Endothelial cell of umbilical vein (primary cell): ENCODE measurements around the gene XPO6. TPM values are rescaled to one million over a fixed set of nuclear protein-coding genes. Genes with fewer than 3 reads are reported as not detected.

Source experiments
- BruUV-seq: library from RNA; stranded (reverse); fragments of 400-500 nt; replicated peaks from 2 replicates; lab custom pipeline; 2021; lab: Mats Ljungman, UMichigan
- CTCF ChIA-PET: fragments of 300-600, 350-600 bp; sonication (Branson Sonifier 250); formaldehyde crosslinking; loops from one replicate; lab custom pipeline; 2021; ENCODE audit warnings: antibody characterized with exemption, inconsistent platforms; lab: Charles Lee
- POLR2A ChIA-PET: fragments of 300-600, 350-600 bp; sonication (Branson Sonifier 250); formaldehyde crosslinking; loops from one replicate; lab custom pipeline; 2021; ENCODE audit warnings: antibody characterized with exemption, inconsistent platforms; lab: Charles Lee
- DNase-seq: peaks from one replicate; pipeline ENCODE4 v3.0.0-alpha.2; 2011; ENCODE audit warnings: low read depth, low spot score
- FAIRE-seq: peaks from 2 replicates; lab custom pipeline; 2011; peaks lifted over from hg19 to GRCh38; lab: Jason Lieb, UNC
- H2AFZ ChIP-seq: 2 replicates; pipeline ENCODE4 v1.6.0; 2012; ENCODE audit warnings: low read depth, low read length, control low read depth, inconsistent platforms
- H3K27ac ChIP-seq: 2 replicates; pipeline ENCODE4 v1.5.1; 2011; ENCODE audit warnings: low read depth, mild to moderate bottlenecking, control low read depth, low read length, moderate library complexity; ENCODE audit not compliant: insufficient read depth
- H3K27me3 ChIP-seq, 2 experiments: 2 replicates each; pipeline versions ENCODE4 v1.6.0 to v1.6.1; 2011; ENCODE audit warnings: low read length in 2 of 2, mixed read lengths in 1 of 2; ENCODE audit not compliant: control insufficient read depth in 2 of 2, insufficient read depth in 2 of 2
- H3K36me3 ChIP-seq, 2 experiments: 2 replicates in 1 of 2; 3 replicates in 1 of 2; pipeline ENCODE4 v1.5.1; 2011; ENCODE audit warnings: low read length in 2 of 2, mild to moderate bottlenecking in 1 of 2, moderate library complexity in 1 of 2; ENCODE audit not compliant: control insufficient read depth in 2 of 2, insufficient read depth in 2 of 2; ENCODE audit errors: extremely low read depth in 1 of 2
- H3K4me1 ChIP-seq: 3 replicates; pipeline ENCODE4 v1.5.1; 2011; ENCODE audit warnings: mild to moderate bottlenecking, low read length; ENCODE audit not compliant: control insufficient read depth, insufficient read depth; ENCODE audit errors: extremely low read depth
- H3K4me2 ChIP-seq: 2 replicates; pipeline ENCODE4 v1.6.1; 2011; ENCODE audit warnings: low read length, control low read depth, mixed read lengths; ENCODE audit not compliant: insufficient read depth
- H3K4me3 ChIP-seq, 3 experiments: fragments of 200-600 bp in 1 of 3; sonication (generic), shearing (Covaris generic) in 1 of 3; replicated peaks in 1 of 3; 2 replicates each; pipeline ENCODE4 v1.5.1; 2011 to 2016; ENCODE audit warnings: control low read depth in 3 of 3, low read length in 3 of 3, mild to moderate bottlenecking in 2 of 3, inconsistent platforms in 1 of 3, low read depth in 1 of 3, moderate library complexity in 1 of 3; ENCODE audit not compliant: insufficient read depth in 1 of 3
- H3K79me2 ChIP-seq: 2 replicates; pipeline ENCODE4 v1.6.0; 2012; ENCODE audit warnings: low read length, inconsistent platforms; ENCODE audit not compliant: control insufficient read depth, insufficient read depth
- H3K9ac ChIP-seq: replicated peaks from 2 replicates; pipeline ENCODE3; 2011; ENCODE audit warnings: low read length, control low read depth; ENCODE audit not compliant: insufficient read depth; ENCODE audit errors: extremely low read depth
- H3K9me1 ChIP-seq: replicated peaks from 3 replicates; pipeline ENCODE4 v1.6.0; 2011; ENCODE audit warnings: mild to moderate bottlenecking, low read length; ENCODE audit not compliant: control insufficient read depth, insufficient read depth; ENCODE audit errors: extremely low read depth
- H3K9me3 ChIP-seq: replicated peaks from 2 replicates; pipeline ENCODE4 v1.5.1; 2012; ENCODE audit warnings: low read length, inconsistent platforms; ENCODE audit not compliant: control insufficient read depth, insufficient read depth
- H4K20me1 ChIP-seq: replicated peaks from 2 replicates; pipeline ENCODE3; 2011; ENCODE audit warnings: mild to moderate bottlenecking, low read length; ENCODE audit not compliant: control insufficient read depth, insufficient read depth; ENCODE audit errors: extremely low read depth
- CTCF ChIP-seq, 2 donors: IDR thresholded peaks; 1 replicate in 1 of 2; 2 replicates in 1 of 2; pipeline ENCODE4 v1.5.1; 2011; ENCODE audit warnings: low read length in 2 of 2, mild to moderate bottlenecking in 2 of 2, moderate library complexity in 2 of 2, control low read depth in 1 of 2, inconsistent platforms in 1 of 2, low read depth in 1 of 2; ENCODE audit not compliant: insufficient read depth in 1 of 2; ENCODE audit errors: extremely low read depth in 1 of 2
- EZH2 ChIP-seq: IDR thresholded peaks from 2 replicates; pipeline ENCODE4 v1.6.1; 2012; ENCODE audit warnings: borderline replicate concordance, low read depth, mild to moderate bottlenecking, moderate library complexity, low read length, inconsistent platforms; ENCODE audit not compliant: severe bottlenecking
- FOS ChIP-seq: IDR thresholded peaks from 2 replicates; pipeline ENCODE4 v1.6.1; 2011; ENCODE audit warnings: mild to moderate bottlenecking, low read length, moderate library complexity, borderline replicate concordance; ENCODE audit not compliant: insufficient read depth
- GATA2 ChIP-seq: IDR thresholded peaks from 2 replicates; pipeline ENCODE4 v1.7.0; 2011; ENCODE audit warnings: low read depth, mild to moderate bottlenecking, moderate library complexity, mixed read lengths, low read length; ENCODE audit not compliant: insufficient read length, insufficient read depth
- JUN ChIP-seq: IDR thresholded peaks from 2 replicates; pipeline ENCODE4 v1.6.1; 2011; ENCODE audit warnings: borderline replicate concordance, low read depth; ENCODE audit not compliant: insufficient read length, insufficient read depth
- MAX ChIP-seq: IDR thresholded peaks from 2 replicates; pipeline ENCODE4 v1.6.1; 2011; ENCODE audit not compliant: insufficient read depth, insufficient read length
- MYC ChIP-seq: IDR thresholded peaks from one replicate; pipeline ENCODE4 v1.6.1; 2011; ENCODE audit warnings: mild to moderate bottlenecking, low read depth, low read length
- POLR2A ChIP-seq: IDR thresholded peaks from 2 replicates; pipeline ENCODE4 v1.6.1; 2012; ENCODE audit warnings: low read depth, mild to moderate bottlenecking, control low read depth, low read length
- POLR2AphosphoS5 ChIP-seq: IDR thresholded peaks from 2 replicates; pipeline ENCODE4 v1.6.1; 2012; ENCODE audit warnings: low read depth, mild to moderate bottlenecking, control low read depth, low read length, moderate library complexity; ENCODE audit not compliant: insufficient read depth
- dilution Hi-C: fragments of 300-500 bp; cut with MboI; formaldehyde crosslinking; loops from one replicate; pipeline ENCODE4 v1.15.0; 2019; ENCODE audit warnings: low sequenced_read_pairs; ENCODE audit not compliant: extremely low pct_ligation_motif_present
- intact Hi-C: fragments of 100-400 bp; cut with micrococcal nuclease; formaldehyde crosslinking; loops from one replicate; pipeline ENCODE4 v1.10.0; 2022
- polyA plus RNA-seq, 4 experiments: library from polyadenylated mRNA; depleted of rRNA in 3 of 4; stranded (reverse) in 3 of 4; unstranded in 1 of 4; fragments of >200 nt; gene quantifications; 2 replicates each; pipeline versions ENCODE4 v1.2.1 to v1.2.3, GENCODE V29; 2011 to 2012; ENCODE audit warnings: missing spikeins in 1 of 4
- total RNA-seq: library from RNA; stranded (reverse); gene quantifications from 2 replicates; pipeline ENCODE4 v1.2.3, GENCODE V29; 2021

The XPO6 gene
- total and polyA plus RNA-seq, 2 donors (not counting 3 experiments of a cell fraction or from before 2014, with no cell fraction given): 170 to 272 TPM

GRCh38 chr16:28131181-28131580, 80.6 kb downstream of the XPO6 start:
- no peak overlapping the region for H3K9ac ChIP-seq
- dilution Hi-C loops (no loop called here), intact Hi-C loops (no loop called here)
- peaks cover 27 to 53% of the 10 kb centered on the region in 2 experiments for H3K36me3 ChIP-seq
- no peaks in the 10 kb centered on the region for H3K4me1 ChIP-seq
- no TSS peak for BruUV-seq
- no peak overlapping the region for H3K4me3 ChIP-seq
- H3K79me2 ChIP-seq: peaks cover 12% of the 10 kb centered on the region
- FAIRE-seq: no peak
- H4K20me1 ChIP-seq: no peaks in the 10 kb centered on the region
- H3K9me3 ChIP-seq: no peaks in the 10 kb centered on the region
- CTCF ChIA-PET: interaction anchor here (0.5 to 1.4 kb wide), 4 partner anchors 11 to 86 kb away, joined by 3 to 4 read pairs (median 4); no protein-coding TSS in a partner anchor
- POLR2A ChIA-PET: no interaction called here
- no peak overlapping the region for H3K27ac ChIP-seq
- no peak for DNase-seq
- no peaks in the 10 kb centered on the region for H3K9me1 ChIP-seq
- no peak for TF ChIP-seq FOS
- no peaks in the 10 kb centered on the region for H3K27me3 ChIP-seq
- no peak overlapping the region for H3K4me2 ChIP-seq
- no peak overlapping the region for H2AFZ ChIP-seq

- no peak for FAIRE-seq
- CTCF ChIA-PET: interaction anchor here (0.8 to 0.9 kb wide), 2 partner anchors 12 to 87 kb away, joined by 4 read pairs; no protein-coding TSS in a partner anchor
- intact Hi-C loops: no loop called here
Measured at GRCh38 chr16:28130099-28131088, 81.4 kb downstream of the XPO6 start.

More at GRCh38 chr16:28130099-28131088, 81.4 kb downstream of the XPO6 start:
- Histone ChIP-seq H3K4me1 (no peaks in the 10 kb centered on the region), H2AFZ (no peak overlapping the region), H4K20me1 (no peaks in the 10 kb centered on the region), H3K27me3 (no peaks in the 10 kb centered on the region), H3K27ac (no peak overlapping the region), H3K9me3 (no peaks in the 10 kb centered on the region), H3K4me3 (no peak overlapping the region), H3K36me3 (peaks cover 27 to 61% of the 10 kb centered on the region in 2 experiments), H3K79me2 (peaks cover 10% of the 10 kb centered on the region), H3K9ac (no peak overlapping the region), H3K4me2 (no peak overlapping the region), H3K9me1 (no peaks in the 10 kb centered on the region)
- no peak for TF ChIP-seq EZH2
- TF ChIP-seq MYC: no peak
- TF ChIP-seq POLR2AphosphoS5: no peak
- no peak for TF ChIP-seq JUN
- no peak for TF ChIP-seq MAX
- no peak for TF ChIP-seq GATA2
- TF ChIP-seq POLR2A: no peak
- TF ChIP-seq FOS: no peak
- no peak for TF ChIP-seq CTCF (IDR thresholded peaks at IDR 0.05; ENCODE audit: extremely low read depth in 1 of 2, insufficient read depth in 1 of 2, low read depth in 1 of 2, low read length in 2 of 2)
- dilution Hi-C loops: no loop called here
- no TSS peak for BruUV-seq
- no peak for DNase-seq
- POLR2A ChIA-PET: no interaction called here
